Measurements from ENCODE around the gene DPY19L1.

DNA sequence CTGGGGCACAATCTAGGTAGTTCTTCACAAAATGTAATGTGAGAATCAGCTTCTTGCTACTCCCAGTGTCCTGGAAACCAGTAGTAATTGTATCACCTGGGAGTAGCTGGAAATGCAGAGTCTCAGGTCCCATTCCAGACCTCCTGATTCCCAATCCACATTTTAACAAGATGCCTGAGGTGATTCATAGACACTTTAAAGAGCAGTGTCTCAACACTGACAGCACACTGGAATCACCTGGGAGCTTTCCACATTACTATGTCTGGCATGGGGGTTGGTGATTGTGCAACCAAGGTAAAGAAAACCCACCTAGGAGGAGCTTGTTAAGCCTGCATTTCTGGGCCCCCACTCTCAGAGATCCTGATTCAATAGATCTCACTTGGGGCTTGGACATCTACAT is 11.1 kb downstream of the DPY19L1 start:
- no peak for TF ChIP-seq POLR2A (IDR thresholded peaks at IDR 0.05)
- TF ChIP-seq, protein P1, sequence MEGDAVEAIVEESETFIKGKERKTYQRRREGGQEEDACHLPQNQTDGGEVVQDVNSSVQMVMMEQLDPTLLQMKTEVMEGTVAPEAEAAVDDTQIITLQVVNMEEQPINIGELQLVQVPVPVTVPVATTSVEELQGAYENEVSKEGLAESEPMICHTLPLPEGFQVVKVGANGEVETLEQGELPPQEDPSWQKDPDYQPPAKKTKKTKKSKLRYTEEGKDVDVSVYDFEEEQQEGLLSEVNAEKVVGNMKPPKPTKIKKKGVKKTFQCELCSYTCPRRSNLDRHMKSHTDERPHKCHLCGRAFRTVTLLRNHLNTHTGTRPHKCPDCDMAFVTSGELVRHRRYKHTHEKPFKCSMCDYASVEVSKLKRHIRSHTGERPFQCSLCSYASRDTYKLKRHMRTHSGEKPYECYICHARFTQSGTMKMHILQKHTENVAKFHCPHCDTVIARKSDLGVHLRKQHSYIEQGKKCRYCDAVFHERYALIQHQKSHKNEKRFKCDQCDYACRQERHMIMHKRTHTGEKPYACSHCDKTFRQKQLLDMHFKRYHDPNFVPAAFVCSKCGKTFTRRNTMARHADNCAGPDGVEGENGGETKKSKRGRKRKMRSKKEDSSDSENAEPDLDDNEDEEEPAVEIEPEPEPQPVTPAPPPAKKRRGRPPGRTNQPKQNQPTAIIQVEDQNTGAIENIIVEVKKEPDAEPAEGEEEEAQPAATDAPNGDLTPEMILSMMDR (IDR thresholded peaks at IDR 0.05): no peak
